Activated naive CD4-positive, alpha-beta T cell treated with anti-CD3 and anti-CD28 coated beads, Interleukin-2, amount 50 U/mL, for 16 hours (primary cell): Measurements from ENCODE around the gene BRSK1.
"Not testable (repeated sequence)": the region's sequence is repeated elsewhere in the genome, so short reads cannot be mapped to it uniquely, and the experiment has no call there.

Experiments used
- DNase-seq: peaks from one replicate; pipeline ENCODE4 v3.0.0-alpha.2; 2020

Gene BRSK1

GRCh38 chr19:55305491-55305890 lies 21.7 kb downstream of the BRSK1 start:
- DNase-seq = peak; percentile 56

- no peak for DNase-seq
These were observed 22.3 kb downstream of the BRSK1 start for GRCh38 chr19:55305983-55306562.

- no peak for DNase-seq
These were observed 22.9 kb downstream of the BRSK1 start for GRCh38 chr19:55306712-55307111.

GRCh38 chr19:55308281-55308680 lies 24.5 kb downstream of the BRSK1 start:
- DNase-seq = no peak

- no peak for DNase-seq
These were observed 25.7 kb downstream of the BRSK1 start for GRCh38 chr19:55309448-55309847.

GRCh38 chr19:55310498-55310897 lies 26.7 kb downstream of the BRSK1 start:
- DNase-seq = no peak

- no peak for DNase-seq
These were observed 27.6 kb downstream of the BRSK1 start for GRCh38 chr19:55311397-55311796.

GRCh38 chr19:55311797-55312196 lies 28.0 kb downstream of the BRSK1 start:
- DNase-seq = no peak

- no peak for DNase-seq
These were observed 29.1 kb downstream of the BRSK1 start for GRCh38 chr19:55312621-55313512.

- no peak for DNase-seq
These were observed 30.6 kb downstream of the BRSK1 start for GRCh38 chr19:55314396-55314795.

GRCh38 chr19:55315956-55316525 lies 32.2 kb downstream of the BRSK1 start:
- DNase-seq = no peak

GRCh38 chr19:55316646-55317045 lies 32.8 kb downstream of the BRSK1 start:
- no peak for DNase-seq

GRCh38 chr19:55319785-55320184 lies 36.0 kb downstream of the BRSK1 start:
- DNase-seq = no peak

GRCh38 chr19:55320844-55321419 lies 37.1 kb downstream of the BRSK1 start:
- no peak for DNase-seq

GRCh38 chr19:55321466-55322137 lies 37.8 kb downstream of the BRSK1 start:
- no peak for DNase-seq

GRCh38 chr19:55322204-55322885 lies 38.5 kb downstream of the BRSK1 start:
- DNase-seq = no peak

- no peak for DNase-seq
These were observed 40.9 kb downstream of the BRSK1 start for GRCh38 chr19:55324662-55325061.

- DNase-seq = no peak
These were observed 41.4 kb downstream of the BRSK1 start, which contains the start of gene TMEM150B for GRCh38 chr19:55325172-55325571. Gene TMEM150B (minus strand): TSS chr19:55325341. CDS start chr19:55321036, 4,305 bp downstream.

- not testable (repeated sequence) for DNase-seq
These were observed 45.0 kb downstream of the BRSK1 start for GRCh38 chr19:55328774-55329318.

GRCh38 chr19:55329791-55330190 lies 46.0 kb downstream of the BRSK1 start:
- not testable (repeated sequence) for DNase-seq

- no peak for DNase-seq
These were observed 50.1 kb downstream of the BRSK1 start for GRCh38 chr19:55333870-55334269.

GRCh38 chr19:55336101-55336500 lies 52.3 kb downstream of the BRSK1 start:
- DNase-seq = no peak
